ENCODE results near the gene RNU1-4.
"Not testable (repeated sequence)": the region's sequence is repeated elsewhere in the genome, so short reads cannot be mapped to it uniquely, and the experiment has no call there.

GRCh38 chr1:16703141-16703540, 37.2 kb upstream of the RNU1-4 start:
- TF ChIP-seq CTCF, POLR2A (IDR thresholded peaks at IDR 0.05): not testable (repeated sequence)

Data from prostate gland (tissue), 2 donors.